ENCODE data around the gene CACNG4.

DNA sequence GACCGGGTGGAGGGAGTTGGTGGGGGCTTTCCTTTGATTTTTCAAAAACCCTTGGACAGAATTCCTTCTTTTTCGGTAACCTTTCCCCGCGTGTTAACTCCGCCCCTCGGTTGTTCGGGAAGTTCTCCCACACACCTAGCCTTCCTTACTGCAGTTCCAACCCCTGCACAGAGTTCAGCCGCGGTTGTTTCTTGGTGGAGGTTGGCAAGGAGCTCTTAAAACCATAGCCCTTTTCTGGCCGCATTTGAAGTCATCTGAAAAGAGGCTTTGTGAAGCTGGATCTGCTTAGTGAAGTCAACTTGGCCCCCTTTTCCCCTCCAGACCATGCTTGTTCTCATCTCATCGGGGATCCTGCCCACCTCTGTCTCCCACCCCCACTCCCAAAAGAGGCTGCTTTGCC lies 1.8 kb downstream of the CACNG4 start:
- TF ChIP-seq REST (IDR thresholded peaks at IDR 0.05; ENCODE audit: low read depth): no peak
- no peak for TF ChIP-seq CTCF (IDR thresholded peaks at IDR 0.05 in 2 of 3, conservative IDR thresholded peaks at IDR 0.05 in 1 of 3; ENCODE audit: borderline replicate concordance in 1 of 3, insufficient read depth in 1 of 3, low read depth in 2 of 3, low read length in 2 of 3)
- no peak for TF ChIP-seq CBX3 (IDR thresholded peaks at IDR 0.05; ENCODE audit: low read depth)
- TF ChIP-seq YY1 (IDR thresholded peaks at IDR 0.05; ENCODE audit: extremely low read depth, insufficient replicate concordance, low read depth, low read length): no peak
- TF ChIP-seq ZFX (IDR thresholded peaks at IDR 0.05): no peak
- no peak for TF ChIP-seq POLR2AphosphoS5 (IDR thresholded peaks at IDR 0.05; ENCODE audit: low read depth, low read length)
- no peak for TF ChIP-seq POLR2A (IDR thresholded peaks at IDR 0.05; ENCODE audit: borderline replicate concordance, extremely low read depth, insufficient read depth, insufficient read length)
- no peak for TF ChIP-seq EZH2phosphoT487 (IDR thresholded peaks at IDR 0.05; ENCODE audit: borderline replicate concordance)
- TF ChIP-seq EZH2 (IDR thresholded peaks at IDR 0.05): no peak
- TF ChIP-seq EGR1 (IDR thresholded peaks at IDR 0.05; ENCODE audit: low read depth): no peak
- TF ChIP-seq, protein P1, sequence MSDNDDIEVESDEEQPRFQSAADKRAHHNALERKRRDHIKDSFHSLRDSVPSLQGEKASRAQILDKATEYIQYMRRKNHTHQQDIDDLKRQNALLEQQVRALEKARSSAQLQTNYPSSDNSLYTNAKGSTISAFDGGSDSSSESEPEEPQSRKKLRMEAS (IDR thresholded peaks at IDR 0.05): no peak

All from HCT116 (cell line).